Stimulated activated CD8-positive, alpha-beta memory T cell treated with anti-CD3 and anti-CD28 coated beads, Interleukin-7, amount 100 ng/mL, for 4 hours (primary cell): ENCODE results near the gene AVPI1.

Experiments used
- DNase-seq, 2 donors: peaks; one replicate each; pipeline ENCODE4 v3.0.0-alpha.2; 2020; ENCODE audit warnings: low read depth in 2 of 2

Gene AVPI1, protein sequence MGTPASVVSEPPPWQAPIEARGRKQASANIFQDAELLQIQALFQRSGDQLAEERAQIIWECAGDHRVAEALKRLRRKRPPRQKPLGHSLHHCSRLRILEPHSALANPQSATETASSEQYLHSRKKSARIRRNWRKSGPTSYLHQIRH

DNA sequence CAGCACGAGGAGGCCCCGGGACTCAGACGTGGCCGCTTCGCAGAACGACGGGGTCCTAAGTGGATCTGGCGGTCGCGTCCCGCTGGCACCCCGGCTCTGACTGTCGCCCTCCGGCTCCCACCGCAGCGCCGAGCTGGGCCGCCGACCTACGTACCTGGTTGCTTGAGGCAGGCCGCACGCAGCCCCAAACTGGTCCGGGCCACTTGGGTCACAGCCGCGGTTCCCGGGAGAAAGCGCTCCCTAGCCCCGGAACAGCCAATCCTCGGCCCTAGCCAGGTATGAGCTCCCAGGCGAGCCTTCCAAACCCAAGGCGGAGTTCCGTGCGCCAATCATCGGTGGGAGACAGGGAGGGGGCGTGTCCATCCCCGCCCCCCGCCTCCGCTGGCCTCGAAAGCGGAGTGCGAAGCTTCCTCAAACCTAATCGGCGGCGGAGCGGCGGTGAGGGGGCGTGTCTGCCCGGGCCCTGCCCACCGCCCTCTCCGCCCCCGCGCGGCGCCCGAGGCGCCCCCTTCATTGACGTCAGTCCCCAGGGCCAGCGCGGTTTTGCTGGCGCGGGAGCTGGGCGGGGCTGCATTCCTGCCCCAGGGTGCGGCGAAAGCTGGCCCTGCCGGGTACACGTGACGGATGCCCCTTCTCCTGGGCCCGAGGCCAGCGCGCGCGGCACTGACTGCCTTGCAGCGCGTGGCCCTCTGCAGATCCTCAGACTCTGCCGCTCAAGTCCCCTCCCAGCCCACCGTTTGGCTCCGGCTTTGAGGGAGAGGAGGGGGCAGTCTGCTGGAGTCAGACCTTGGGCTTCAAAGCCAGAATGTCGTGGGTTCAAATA lies at the start of gene AVPI1:
Gene AVPI1 (minus strand): TSS at position 280 of the 823 bp plus-strand sequence. CDS start 7,336 bp downstream, outside the sequence.
- peak; percentile 90 to 97 for DNase-seq

DNA sequence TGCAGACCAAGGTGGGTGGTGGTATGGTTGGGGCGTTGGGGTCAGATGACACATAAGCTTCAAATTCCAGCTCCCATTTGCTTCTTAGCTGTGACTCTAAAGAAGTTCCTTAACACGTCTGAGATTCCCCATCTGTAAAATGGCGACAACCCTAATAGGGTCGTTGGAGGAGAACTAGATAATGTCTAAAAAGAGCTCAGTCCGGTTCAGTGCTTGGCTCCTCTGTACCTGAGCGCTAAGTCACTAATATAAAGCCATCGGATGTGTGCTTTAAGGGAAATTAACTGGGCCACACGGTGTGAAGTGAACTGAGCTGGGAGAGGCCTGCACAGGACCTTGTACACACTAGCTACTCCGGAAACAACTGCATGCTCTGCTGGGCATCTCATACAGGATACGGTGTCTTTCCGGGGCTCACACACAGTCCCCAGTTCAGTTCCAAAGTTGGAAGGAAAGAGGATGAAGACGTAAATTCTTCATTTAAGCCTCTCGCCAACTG lies 49.4 kb upstream of the AVPI1 start:
- DNase-seq = no peak

DNA sequence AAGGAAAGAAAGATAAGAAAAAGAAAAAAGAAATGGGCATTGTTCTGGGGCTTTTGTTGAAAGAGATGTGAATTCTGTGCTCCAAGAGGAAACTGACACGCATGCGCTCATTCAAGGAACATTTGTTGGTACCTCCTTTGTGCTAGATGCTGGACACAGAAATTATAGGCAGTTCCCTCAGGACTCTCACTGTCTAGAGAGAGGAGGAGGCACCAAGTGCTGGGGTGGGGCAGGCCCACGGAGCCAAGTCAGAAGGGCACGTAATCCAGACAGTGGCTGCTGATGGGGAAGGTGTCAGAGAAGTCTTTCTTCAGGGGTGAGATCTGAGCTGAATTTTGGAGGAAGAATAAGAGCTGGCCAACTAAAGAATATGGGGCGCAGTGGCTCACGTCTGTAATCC lies 47.0 kb upstream of the AVPI1 start:
- no peak for DNase-seq

DNA sequence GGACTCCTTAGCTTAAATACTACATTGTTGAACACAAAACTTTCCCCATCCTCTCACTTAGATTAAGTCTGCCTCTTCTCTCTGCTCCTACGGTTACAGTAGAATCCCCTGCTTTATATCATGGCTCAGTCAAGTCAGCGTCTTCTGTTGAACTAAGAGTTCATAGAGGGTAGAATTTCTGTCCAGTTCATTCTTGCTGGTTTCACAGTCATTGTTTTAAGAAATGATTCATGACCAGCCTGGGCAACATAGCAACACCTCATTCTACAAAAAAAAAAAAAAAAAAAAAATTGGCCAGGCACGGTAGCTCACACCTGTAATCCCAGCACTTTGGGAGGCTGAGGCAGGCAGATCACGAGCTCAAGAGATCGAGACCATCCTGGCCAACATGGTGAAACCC lies 46.2 kb upstream of the AVPI1 start:
- DNase-seq = no peak

DNA sequence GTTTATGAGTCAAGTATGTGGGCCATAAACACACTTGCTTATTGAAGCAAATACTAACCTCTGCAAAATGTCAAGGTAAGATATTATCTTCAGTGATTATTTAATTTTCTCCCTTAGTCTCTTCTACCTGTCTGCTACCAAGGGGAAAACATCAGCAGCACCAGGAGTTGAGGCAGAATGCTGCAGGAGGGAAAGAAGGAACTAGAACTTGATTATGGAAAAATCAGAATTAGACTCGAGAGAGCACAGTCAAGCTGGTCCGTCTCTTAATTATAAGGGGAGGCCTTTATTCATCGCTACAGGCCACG lies 45.0 kb upstream of the AVPI1 start:
- no peak for DNase-seq

DNA sequence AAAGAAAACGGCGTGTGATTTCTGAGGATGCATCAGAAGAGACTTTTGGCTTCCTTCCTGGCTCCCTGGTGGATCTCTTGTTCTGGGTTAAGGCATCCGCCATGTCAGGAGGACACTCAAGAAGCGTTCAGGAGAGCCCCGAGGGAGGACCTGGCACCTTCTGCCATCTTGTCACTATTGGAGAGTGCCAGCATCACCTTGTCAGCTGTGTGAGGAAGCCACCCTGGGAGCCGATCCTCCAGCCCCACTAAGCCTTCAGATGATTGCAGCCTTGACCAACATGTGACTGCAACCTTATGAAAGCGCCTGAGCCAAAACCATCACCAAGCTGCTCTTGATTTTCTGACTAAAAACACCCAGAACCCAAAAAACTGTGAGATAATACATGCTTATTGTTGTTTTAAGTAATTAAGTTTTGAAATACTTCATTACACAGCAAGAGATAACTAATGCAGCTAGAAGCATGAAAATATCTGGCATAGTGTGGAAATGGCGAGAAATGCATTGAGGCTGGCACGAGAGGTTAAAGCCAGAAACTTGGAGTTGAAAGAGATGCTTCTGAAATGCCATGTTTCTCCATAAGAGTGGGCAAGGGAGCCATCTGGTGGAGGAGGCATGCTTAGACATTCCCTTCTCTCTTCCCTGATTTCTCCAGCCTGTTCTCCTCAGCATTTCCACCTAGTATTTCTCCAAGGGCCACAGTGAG lies 44.5 kb upstream of the AVPI1 start:
- DNase-seq = peak; percentile 12 to 43

DNA sequence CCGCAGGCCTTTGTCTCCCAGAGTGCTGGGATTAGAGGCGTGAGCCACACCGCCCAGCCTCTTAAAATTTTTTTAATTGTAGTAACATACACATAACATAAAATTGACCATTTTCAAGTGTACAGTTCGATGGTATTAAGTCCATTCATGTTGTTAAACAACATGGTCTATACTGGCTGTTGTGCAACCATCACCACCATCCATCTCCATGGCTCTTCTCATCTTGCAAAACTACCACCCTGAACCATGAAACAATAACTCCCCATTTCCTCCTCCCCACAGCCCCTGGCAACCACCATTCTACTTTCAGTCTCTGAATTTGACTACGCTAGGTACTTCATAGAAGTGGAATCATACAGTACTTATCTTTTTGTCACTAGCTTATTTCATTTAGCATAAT lies 42.0 kb upstream of the AVPI1 start:
- DNase-seq = no peak

DNA sequence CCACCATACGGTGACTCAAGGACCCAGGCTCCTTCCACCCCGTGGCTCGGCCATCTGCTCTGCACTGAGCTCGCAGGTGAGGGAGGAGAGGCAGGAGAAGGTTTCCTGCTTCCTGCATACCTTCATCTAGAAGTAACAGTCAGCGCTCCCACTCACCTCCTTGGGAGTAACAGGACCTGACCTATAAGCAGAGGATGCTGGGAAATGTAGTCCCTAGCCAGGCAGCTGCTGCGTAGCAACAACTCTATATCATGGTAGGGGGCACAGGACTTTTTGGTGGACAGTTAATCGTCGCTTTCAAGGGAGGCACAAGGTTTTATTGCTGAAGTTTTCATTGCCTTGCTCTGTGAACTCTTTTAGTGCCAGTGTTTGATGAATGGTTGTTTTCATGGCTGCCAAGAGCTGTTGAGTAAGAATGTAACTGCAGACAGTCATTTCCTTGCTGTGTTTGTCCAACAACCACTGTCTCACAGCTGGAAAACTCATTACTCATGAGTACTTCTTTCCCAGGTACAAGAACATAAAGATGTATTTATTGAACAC lies 39.7 kb upstream of the AVPI1 start:
- DNase-seq = no peak

DNA sequence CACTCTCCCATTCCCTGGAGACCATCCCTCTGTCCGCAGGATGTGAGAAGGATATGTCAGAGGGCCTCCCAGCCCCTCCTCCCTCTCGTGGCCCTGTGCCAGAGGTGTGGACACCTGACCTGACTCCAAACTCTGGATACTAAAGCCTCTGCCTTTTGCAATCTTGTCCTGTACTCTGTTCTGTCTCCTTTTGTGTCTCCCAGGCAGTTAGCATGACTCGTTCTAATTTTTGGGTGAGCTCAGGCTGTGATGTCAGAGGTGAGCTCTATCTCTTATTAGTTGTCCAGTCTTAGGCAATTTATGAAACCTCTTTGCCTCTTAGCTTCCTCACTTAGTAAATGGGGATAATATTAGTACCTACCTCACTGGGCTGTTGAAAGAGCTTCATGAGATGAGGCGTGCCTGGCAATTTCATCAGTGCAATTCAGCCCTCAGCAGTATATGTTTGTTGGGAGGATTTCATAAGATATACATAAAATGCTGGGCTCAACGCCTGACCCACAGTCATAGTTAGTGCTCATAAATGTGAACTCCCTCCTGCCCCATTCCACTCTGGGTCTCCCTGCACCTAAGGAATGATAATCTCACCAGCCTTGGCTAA lies 37.4 kb upstream of the AVPI1 start:
- no peak for DNase-seq

DNA sequence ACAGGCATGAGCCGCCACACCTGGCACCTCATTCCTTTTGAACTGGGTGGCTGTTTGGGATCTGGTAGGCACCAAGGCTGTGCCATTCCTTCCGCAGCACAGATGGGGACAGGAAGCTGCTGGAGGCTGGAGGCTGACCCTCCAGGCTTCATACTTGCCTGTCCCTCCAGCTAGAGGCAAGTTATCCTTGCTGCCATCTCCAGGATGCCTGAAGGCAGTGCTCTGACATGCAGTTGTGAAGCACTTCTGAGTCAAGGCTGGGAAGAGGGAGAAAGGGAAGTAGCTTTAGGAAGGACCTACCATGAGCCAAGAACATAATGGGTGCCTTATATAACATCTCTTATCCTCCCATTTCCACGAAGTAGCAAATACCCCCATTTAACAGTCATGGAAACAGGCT lies 36.0 kb upstream of the AVPI1 start:
- DNase-seq = no peak

DNA sequence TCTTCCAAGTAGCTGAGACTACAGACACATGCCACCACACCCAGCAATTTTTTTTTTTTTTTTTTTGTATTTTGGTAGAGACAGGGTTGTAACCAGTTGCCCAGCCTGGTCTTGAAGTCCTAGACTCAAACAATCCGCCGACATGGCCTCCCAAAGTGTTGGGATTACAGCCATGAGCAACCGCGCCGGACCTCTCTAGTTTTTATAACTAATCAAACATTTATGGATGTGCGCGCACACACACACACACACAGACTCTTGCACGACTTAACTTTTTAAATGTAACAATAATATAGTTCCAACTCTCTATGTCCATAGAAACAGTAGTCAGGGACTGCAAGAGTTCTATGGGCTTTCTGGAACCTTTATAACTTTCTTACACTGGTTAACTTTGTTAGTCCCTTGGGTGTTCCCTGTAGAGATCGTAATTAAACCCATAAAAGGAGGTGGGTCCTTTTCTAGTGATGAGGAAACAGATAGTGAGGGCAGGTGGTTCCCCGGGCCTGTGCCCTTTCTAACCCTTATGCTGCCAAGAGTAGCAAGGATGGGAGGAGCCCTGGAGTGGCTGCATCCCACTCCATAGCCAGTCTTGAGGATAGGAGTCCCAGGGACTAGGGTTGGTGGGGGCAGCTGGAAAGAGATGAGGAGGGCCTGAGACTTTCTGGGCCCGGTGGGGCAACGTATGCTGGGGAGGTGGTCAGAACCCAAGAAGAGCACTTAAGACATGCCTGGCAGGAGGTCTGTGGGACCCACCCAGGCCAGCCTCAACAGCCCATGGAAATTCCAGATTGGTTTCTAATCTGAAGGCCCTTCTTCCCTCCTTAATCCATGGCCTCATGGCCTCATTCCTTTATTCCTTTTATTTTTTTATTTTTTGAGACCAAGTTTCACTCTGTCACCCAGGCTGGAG lies 35.1 kb upstream of the AVPI1 start:
- DNase-seq = no peak

DNA sequence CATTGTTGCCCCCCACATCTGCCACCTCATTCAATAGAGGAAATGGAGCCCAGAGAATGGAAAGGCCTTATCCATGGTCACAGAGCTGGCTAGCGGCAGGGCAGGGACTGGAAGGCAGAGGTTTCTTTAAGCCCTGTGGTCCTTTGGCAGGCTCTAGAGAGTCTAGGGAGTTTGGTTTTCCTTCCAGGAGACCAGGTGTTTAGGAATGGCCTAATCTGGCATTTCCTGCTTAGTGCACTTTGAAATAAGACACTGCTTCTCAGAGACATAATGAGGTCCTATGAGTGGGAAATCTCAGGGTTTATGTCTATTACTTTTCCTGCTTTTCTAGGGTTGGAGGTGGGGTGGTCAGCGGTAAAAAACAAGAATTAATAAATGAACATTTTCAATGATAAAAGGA lies 32.6 kb upstream of the AVPI1 start:
- DNase-seq = no peak

DNA sequence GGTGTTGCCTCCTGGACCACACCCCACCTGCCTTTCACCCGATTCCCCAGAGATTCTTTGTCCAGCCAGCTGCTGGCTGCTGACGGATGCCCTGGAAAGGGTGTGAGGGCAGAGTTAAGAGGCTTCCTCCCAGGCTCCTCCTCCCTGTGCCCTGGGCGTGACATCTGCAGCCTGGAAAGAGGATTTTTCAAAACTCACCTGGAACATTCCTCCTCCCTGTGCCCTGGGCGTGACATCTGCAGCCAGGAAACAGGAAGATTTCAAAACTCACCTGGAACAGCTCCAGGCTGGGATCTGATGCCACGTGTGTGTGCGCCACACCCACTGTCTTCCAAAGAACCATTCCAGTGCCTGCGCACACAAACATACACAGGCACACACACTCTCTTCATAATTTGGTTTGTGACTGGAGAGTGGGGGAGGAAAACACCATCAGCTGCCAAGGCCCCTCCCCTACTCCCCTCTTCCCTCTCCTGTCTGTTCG lies 31.7 kb upstream of the AVPI1 start:
- DNase-seq = no peak

DNA sequence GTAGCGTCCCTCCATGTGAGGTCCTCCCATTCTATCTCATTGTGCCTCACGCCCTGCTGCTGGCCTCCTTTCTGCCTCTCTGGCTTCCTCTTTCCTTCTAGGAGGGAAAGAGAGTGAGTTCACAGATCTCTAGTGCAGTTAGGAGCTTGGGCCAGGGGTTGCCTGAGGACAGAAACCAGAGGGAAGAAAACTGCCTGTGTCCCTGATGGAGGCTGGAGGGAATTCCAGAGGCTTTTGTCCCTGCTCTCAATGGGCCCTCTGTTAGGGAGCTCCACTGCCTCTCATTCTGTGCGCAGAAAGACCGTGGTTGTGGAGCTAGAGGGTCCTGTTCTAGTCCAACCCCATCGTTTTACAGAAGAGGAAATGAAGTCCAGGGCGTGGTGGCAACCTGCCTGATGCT lies 31.1 kb upstream of the AVPI1 start:
- no peak for DNase-seq

DNA sequence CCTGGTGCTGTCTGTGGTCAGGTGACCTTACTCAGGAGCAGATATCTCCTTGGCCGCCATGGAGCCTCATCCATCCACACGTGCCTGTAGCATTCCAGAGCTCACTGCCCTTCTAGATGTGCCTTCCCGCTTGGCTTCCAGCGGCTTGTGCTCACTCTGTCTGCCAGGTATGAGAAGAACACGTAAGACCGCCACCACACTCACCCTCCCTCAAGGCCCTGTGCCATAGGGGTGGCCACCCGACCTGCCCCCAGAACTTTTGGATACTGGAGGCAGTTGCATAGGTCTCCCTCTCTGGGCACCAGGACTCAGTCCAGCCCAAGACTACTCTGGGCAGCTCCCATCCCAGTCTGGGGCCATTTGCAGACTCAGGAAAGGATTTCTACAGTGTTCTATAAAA lies 30.6 kb upstream of the AVPI1 start:
- DNase-seq = no peak

DNA sequence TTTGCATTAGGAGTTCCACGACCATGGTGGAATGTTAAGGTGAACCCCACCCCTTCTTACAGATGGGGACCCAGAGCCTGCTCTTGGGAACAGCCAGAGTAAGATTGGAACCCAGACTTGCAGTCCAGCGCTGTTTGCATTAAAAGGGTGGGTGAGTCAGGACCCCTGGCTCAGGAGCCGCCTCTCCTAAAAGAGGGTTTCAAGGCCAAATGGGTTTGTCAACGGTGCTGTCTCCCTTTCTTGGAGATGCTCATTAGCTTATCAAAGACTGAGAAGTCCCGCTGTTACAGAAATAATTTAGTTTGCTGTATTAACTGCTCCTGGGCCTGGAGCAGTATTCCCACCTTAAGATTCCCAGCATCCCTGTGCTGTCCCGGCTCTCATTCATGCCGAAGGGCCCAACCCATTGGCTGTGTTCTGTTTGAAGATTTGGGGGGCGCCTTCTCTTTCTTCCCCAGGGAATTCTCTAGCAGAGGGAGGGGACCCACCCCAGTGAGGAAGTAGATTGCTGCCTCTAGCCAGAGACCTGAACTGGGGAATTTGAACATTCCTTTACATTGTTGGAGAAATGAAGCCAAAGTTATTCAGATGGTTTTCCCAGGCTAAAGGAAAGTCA lies 28.3 kb upstream of the AVPI1 start:
- DNase-seq = no peak

DNA sequence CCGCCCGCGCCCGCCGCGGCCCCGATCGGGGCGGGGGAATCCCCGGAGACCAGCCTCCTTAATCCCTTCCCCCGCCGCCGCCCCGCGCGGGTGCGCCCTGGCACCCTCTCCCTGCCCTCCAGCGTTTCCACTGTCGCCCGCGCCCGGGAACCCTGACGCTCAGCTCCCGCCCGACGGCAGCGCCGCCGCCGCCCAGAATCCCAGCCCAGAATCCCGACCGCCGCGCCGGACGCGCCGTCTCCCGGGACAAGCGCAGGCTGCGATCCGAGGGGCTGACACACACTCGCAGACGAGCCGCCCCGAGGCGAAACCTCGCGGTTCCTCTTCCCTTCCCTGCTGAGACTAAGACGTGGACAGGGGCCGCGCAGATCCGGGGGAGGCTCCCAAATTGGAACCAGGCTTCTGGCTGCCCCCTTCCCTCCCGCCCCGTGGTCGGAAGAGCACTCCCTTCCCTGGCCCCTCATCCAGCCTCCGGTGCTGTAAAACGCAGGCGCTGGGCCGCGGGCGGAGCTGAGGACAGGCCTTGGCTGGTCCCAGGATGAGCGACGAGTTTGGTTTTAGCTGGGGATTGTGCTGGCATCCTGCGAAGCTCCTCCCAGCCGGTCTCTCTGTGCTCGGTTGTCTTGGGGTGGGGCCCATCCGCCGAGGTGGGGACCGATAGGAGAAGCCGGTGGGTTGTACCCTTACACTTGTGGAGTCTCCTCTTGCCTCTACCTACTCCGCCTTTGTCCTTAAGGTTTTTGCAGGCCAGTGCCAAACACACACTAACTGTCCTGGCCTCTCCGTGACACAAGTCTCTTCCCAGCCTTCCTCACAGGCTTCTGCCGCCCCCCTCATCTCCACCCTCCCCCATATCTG lies 27.6 kb upstream of the AVPI1 start:
- DNase-seq = peak in 1 of 2 donors; percentile 7

DNA sequence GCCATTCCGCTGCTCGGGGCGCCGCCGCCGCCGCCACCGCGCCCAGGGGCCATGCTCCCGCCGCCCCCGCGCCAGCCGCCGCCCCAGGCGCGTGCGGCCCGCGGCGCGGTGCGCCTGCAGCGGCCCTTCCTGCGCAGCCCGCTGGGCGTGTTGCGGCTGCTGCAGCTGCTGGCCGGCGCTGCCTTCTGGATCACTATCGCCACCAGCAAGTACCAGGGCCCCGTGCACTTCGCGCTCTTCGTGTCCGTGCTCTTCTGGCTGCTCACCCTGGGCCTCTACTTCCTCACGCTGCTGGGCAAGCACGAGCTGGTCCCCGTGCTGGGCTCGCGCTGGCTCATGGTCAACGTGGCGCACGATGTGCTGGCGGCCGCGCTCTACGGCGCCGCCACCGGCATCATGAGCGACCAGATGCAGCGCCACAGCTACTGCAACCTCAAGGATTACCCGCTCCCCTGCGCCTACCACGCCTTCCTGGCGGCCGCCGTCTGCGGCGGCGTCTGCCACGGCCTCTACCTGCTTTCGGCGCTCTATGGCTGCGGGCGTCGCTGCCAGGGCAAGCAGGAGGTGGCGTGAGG lies 26.9 kb upstream of the AVPI1 start:
- DNase-seq = peak; percentile 12 to 42

DNA sequence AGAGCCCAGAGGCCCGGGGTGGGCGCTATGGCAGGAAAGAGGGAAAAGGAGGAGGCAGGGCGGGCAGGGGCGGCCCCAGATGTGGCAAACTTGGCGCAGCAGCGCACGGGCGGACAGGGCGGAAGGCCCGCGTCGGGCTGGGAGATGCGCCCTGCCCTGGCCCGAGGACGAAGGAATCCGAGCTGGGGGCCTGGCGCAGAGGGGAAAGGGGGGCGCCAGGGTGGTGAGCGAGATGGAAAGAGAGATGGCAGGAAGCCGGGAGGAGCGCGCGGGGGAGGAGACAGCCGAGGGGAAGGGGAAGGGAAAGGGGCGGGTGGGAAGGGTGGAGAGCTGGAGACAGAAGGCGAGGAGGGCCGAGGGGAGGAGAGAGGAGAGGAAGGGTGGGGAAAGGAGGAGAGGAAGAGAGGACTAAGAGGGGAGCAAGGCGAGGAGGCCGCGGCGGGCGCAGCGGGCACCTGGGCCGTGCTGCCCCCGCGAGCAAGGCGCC lies 26.3 kb upstream of the AVPI1 start, which contains the start of gene MARVELD1:
Gene MARVELD1 (plus strand): TSS at position 392 of the 487 bp plus-strand sequence. CDS start 147 bp downstream, outside the sequence.
- DNase-seq = no peak
